OCI-LY1 (cell line): ENCODE results near the gene BMP6.

Experiments
- EZH2 ChIP-seq: fragments of 200-600 bp; sonication (generic), shearing (Covaris generic); IDR thresholded peaks from 2 replicates; pipeline ENCODE4 v1.8.0; 2017; ENCODE audit warnings: borderline replicate concordance, mixed run types, mild to moderate bottlenecking, antibody characterized with exemption, low read length, moderate library complexity, mixed read lengths
- TF ChIP-seq, protein P1 (sequence below): fragments of 200-600 bp; sonication (generic), shearing (Covaris generic); IDR thresholded peaks from 2 replicates; pipeline ENCODE4 v1.5.1; 2017; ENCODE audit warnings: mild to moderate bottlenecking, antibody characterized with exemption, low read length, moderate library complexity, mixed read lengths

DNA sequence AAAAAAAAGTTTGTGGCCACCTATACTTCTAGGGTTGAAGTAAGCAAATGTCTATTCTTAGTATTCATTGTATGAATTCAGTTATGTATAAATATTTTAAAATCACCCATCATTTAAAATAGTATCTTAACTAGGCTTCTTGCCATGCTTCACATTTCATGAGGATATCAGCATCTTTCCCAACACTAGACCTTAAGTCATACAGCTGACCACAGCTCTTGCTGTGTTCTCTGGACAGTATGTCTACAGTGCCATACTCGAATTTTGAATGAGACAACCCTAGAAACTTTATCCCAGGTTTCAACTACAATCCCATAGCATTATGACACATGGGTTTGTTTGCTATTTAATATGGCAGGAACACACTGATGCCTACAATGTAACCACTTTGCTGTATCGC, 179.5 kb downstream of the BMP6 start:
- TF ChIP-seq, protein P1, sequence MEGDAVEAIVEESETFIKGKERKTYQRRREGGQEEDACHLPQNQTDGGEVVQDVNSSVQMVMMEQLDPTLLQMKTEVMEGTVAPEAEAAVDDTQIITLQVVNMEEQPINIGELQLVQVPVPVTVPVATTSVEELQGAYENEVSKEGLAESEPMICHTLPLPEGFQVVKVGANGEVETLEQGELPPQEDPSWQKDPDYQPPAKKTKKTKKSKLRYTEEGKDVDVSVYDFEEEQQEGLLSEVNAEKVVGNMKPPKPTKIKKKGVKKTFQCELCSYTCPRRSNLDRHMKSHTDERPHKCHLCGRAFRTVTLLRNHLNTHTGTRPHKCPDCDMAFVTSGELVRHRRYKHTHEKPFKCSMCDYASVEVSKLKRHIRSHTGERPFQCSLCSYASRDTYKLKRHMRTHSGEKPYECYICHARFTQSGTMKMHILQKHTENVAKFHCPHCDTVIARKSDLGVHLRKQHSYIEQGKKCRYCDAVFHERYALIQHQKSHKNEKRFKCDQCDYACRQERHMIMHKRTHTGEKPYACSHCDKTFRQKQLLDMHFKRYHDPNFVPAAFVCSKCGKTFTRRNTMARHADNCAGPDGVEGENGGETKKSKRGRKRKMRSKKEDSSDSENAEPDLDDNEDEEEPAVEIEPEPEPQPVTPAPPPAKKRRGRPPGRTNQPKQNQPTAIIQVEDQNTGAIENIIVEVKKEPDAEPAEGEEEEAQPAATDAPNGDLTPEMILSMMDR = no peak
- TF ChIP-seq EZH2 = no peak
